Erythroblast (primary cell): ENCODE results near the gene UNC93A.
"Not testable (repeated sequence)": the region's sequence is repeated elsewhere in the genome, so short reads cannot be mapped to it uniquely, and the experiment has no call there.

ENCODE experiments used
- GATA1 ChIP-seq: IDR thresholded peaks from 2 replicates; pipeline ENCODE4 v1.6.1; 2011; ENCODE audit warnings: low read depth, mild to moderate bottlenecking, control low read depth, low read length, moderate library complexity
- POLR2A ChIP-seq: IDR thresholded peaks from 2 replicates; pipeline ENCODE4 v1.6.1; 2011; ENCODE audit warnings: mild to moderate bottlenecking, low read length

- not testable (repeated sequence) for TF ChIP-seq POLR2A, GATA1
Observed at GRCh38 chr6:167288591-167289225, 2.4 kb upstream of the UNC93A start.
